Fibroblast of gingiva (primary cell): ENCODE measurements around the gene CASK.
A peak's percentile ranks its signal among the peaks of the same experiment; 100 is the strongest.

Source experiments
- DNase-seq: peaks from one replicate; pipeline ENCODE4 v3.0.0-alpha.2; 2011; ENCODE audit warnings: low read depth

The CASK gene

GRCh38 chrX:41837270-41837944 lies 85.9 kb downstream of the CASK start:
- no peak for DNase-seq

DNA sequence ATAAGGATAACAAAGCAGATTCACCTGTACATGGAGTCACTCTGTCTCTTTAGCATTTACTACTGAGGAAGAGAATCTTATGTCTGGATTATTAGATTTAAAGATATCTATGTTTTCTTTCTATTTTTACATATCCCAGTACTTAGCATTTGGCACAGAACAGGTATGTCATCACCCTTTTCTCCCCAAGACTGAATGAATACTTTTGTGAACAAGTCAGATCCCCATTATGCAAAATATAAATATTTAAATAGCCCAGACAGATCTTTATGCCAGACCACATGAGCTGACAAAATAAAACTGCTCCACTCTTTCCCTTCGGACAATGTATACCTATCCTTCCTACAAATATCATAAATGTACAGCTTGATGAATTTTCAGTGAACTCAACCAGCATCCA lies 94.5 kb downstream of the CASK start:
- DNase-seq = peak; percentile 18

DNA sequence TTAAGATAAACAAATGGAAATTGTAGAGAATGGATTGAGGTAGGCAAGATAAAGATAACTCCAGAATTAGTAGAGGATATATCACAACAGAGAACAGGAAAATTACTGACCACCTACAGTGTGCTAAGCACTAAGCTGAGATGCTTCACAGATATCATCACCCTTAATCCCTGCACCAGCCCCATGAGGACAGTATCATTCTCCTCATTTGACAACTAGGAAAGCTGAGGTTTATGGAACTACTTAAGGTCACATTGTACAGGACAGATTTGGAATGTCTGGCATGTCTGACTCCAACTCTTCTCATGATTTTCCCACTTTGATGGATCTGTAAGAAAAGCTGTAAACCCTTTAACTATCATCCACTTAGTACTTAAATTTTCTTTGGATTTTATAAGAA lies 95.5 kb downstream of the CASK start:
- no peak for DNase-seq

GRCh38 chrX:41825796-41826195 lies 97.6 kb downstream of the CASK start:
- no peak for DNase-seq

DNA sequence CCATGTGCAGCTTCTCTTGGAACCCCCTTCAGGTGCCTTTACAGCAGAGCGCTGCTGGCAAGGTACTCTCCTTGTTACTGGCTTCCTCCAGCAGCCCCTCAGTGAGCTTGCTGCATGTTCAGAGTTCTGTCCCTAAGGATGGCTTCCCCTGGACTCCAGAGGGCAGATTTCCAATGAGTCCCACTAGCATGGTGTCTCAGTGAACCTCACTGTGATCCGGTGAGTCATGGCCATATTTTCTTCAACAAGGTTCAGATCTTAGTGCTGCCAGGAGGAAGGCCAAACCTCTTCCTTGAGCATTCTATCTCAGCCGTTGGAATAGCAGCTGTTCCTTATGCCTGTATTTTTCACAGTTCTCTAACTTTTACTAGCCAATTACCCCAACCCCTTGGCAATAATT lies 98.8 kb downstream of the CASK start:
- DNase-seq = no peak

DNA sequence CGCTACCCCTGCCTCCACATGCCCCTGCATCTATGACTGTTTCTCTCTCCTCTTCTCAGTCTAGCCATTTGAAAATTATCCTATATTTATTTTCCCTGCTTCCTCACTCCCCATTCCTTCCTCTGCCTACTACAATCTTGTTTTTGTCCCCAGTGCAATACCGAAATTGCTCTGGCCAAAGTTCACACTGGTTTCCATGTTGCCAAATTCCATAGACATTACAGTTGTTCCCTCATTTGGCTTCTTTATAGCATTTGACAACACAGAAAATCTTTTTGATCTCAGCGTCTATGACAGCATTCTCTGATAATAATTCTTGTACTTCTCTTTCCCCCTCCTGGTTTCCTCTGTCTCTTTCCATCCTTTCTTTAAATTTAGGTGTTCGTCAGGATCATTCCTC lies 100.0 kb downstream of the CASK start:
- no peak for DNase-seq

GRCh38 chrX:41822892-41823291 lies 100.5 kb downstream of the CASK start:
- no peak for DNase-seq

- DNase-seq = no peak
Measured at GRCh38 chrX:41808047-41808446, 115.3 kb downstream of the CASK start.

- DNase-seq = no peak
Measured at GRCh38 chrX:41802958-41803357, 120.4 kb downstream of the CASK start.

GRCh38 chrX:41799661-41800060 lies 123.7 kb downstream of the CASK start:
- no peak for DNase-seq

GRCh38 chrX:41796577-41796976 lies 126.8 kb downstream of the CASK start:
- no peak for DNase-seq

DNA sequence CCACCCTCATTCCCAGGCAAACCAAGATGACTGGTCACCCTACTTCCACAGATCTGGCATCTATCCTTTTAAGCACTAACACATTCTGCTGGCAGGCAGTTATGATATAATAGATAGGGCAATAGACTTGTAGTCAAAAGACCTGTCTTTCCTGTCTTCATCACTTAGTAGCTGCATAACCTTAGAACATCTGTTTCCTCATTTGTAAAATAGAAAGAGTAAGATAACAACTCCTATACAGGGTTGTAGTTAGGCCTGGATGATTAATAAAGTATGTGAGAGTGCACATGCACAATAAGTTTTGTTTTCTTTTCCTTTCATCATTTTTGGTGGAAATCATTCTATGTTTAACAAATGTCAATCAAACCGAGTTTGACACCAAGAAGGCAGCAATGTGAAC lies 127.3 kb downstream of the CASK start:
- no peak for DNase-seq

GRCh38 chrX:41789374-41789773 lies 134.0 kb downstream of the CASK start:
- no peak for DNase-seq

GRCh38 chrX:41785685-41786084 lies 137.7 kb downstream of the CASK start:
- DNase-seq = peak; percentile 11

- DNase-seq = peak; percentile 6
Measured at GRCh38 chrX:41781500-41781899, 141.9 kb downstream of the CASK start.

DNA sequence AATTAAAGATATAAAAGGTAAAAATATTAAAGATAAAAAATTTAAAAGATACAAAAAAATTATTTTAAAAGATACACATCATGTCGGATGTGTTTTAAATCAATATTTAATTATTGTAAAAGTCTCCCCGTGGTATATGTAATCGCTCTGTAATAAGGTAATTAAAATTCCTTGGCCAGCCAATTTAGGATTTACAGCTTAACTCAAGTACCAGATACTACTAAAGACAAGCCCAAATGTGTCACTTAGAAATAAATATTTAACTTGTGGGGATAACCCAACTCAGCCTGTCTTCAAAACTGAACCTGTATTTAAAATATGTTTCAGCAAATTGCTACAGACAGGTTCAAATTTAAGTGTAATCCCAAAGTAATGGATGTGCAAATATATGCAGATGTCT lies 143.4 kb downstream of the CASK start:
- DNase-seq = no peak

GRCh38 chrX:41779030-41779564 lies 144.3 kb downstream of the CASK start:
- peak; percentile 1 for DNase-seq

DNA sequence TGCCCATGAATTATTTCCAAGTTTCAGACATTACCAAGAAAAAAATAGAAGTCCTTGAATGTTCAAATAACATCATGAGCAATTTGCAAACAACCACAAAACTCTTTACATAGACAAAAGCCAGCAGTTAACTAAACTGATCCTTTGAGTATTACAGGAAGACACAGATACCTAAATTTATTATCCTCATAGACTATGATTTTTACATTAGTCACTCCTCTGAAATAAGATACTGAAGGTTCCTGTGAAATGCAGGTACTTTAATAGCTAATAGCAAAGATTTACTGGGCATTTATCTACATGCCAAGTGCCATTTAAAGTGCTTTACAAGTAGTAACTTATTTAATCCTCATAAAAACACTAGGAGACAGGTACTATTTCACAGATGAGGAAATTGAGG lies 161.7 kb downstream of the CASK start:
- DNase-seq = no peak

DNA sequence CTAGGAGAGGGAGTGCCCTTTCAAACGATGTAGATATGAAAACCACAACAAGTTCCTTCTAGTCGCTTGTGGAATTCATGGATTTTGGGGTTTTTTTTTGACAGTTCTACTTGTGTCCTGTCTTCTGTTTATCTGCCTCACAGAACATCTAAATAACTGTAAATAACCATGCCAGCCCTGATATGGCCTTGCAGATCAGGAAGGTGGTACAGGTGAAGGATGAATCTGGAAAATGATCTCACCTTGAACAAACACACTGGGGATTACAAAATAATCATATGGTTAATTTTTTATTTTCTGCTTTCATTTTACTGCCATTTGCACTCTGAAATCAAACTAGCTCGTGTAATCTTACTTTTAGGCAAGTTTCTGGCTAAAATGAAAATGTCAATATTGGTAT lies 162.2 kb downstream of the CASK start:
- no peak for DNase-seq

DNA sequence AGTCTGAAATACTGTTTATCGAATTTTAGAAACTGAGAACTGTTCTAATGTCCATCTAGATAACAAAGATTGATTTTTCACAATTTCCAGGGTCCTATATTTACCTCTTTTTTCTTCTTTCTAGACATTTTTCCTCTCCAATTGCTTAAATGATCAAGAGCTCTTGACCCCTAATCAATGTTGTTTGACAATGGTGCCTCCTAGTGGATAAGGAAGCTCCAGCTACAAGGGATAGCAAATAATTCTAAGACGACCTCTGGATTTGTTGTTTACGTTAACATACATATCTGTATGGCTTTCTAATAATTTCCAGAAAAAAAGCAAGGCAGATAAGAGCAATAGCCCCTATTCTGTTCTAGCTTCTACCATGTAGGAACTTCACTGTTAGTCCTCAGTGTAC lies 163.5 kb downstream of the CASK start:
- DNase-seq = peak; percentile 13

GRCh38 chrX:41758401-41758800 lies 165.0 kb downstream of the CASK start:
- no peak for DNase-seq

GRCh38 chrX:41750716-41751115 lies 172.6 kb downstream of the CASK start:
- no peak for DNase-seq

GRCh38 chrX:41739871-41740270 lies 183.5 kb downstream of the CASK start:
- DNase-seq = no peak

DNA sequence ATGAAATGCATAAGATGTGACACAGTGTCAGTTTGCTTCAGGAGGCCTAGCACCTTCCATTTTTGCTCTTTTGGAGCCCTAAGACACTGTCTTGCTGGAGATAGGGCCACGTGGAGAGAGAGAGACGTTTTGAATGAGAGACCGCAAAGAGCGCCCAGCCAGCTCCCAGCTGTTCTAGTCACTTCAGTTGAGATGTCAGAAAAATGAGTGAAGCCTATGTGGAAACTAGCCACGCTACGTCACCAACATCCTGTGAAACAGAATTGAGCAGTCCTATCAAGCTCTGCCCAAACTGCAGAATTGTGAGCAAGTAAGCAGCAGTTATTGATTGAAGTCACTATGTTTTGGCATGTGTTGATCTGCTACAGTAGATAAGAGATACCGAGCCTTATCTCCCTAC lies 186.3 kb downstream of the CASK start:
- no peak for DNase-seq
